Measurements from ENCODE around the gene GPR55. TPM values are rescaled to one million over a fixed set of nuclear protein-coding genes. Genes with fewer than 3 reads are reported as not detected.

The GPR55 gene
- polyA plus RNA-seq, 4 donors = 0.16 to 0.55 (median 0.29) TPM

GRCh38 chr2:230921806-230922595 is 3.0 kb downstream of the GPR55 start:
- DNase-seq (ENCODE audit: low read depth in 4 of 4, low spot score in 3 of 4) = no peak

DNA sequence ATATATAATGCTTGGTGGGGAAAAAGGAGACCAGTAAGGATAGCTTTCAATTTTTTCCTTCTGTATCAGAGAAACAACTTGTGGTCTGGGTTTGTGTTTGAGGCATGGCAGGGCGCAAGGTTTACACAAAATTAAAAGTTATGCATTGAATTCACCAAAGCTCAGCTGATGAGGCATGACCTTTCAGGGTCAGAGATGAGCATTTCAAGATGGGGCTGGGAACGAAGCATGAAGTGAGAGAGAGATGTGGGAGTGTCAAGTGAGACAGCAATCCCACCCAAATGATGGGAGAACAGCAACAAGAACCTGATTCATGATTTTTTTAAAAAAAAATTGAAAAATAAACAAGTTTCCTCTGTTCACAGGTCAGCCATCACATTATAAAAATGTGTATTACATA is 4.9 kb downstream of the GPR55 start:
- DNase-seq (ENCODE audit: low read depth in 4 of 4, low spot score in 3 of 4) = no peak

DNA sequence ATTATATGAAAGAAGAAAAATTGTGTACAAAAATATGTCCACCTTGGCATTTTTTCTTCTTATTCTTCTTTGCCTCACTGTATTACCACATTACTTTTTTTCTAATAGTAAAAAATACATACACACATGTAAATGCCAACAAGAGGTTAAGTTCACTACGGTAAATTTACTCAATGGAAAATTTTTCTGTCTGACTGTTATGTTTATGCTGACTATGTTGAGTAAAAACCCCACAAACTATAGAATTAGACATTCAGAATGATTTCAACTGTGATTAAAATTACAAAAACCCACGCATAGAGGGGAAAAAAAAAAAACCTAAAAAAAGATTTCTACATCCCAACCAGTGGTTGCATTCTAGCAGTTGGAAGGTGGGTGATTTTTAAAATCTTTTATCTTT is 5.4 kb downstream of the GPR55 start:
- no peak for DNase-seq (ENCODE audit: low read depth in 4 of 4, low spot score in 3 of 4)

- no peak for DNase-seq (ENCODE audit: low read depth in 4 of 4, low spot score in 3 of 4)
Measured at GRCh38 chr2:230919240-230919639, 5.8 kb downstream of the GPR55 start.

DNA sequence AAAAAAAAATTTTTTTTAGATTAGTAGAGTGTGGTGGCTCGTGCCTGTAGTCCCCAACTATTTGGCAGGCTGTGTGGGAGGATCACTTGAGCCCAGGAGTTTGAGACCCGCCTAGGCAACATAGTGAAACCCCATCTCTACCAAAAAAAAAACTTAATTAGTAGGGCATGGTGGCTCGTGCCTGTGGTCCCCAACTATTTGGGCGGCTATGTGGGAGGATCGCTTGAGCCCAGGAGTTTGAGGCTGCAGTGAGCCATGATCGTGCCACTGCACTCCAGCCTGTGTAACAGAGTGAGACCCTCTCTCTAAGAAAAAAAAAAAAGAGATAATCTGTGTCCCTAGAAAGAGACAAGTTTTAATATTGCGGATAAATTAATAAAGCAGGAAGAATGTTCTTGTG is 8.8 kb downstream of the GPR55 start:
- DNase-seq (ENCODE audit: low read depth in 4 of 4, low spot score in 3 of 4) = no peak

- DNase-seq (ENCODE audit: low read depth in 4 of 4, low spot score in 3 of 4) = no peak
Measured at GRCh38 chr2:230915319-230915718, 9.7 kb downstream of the GPR55 start.

DNA sequence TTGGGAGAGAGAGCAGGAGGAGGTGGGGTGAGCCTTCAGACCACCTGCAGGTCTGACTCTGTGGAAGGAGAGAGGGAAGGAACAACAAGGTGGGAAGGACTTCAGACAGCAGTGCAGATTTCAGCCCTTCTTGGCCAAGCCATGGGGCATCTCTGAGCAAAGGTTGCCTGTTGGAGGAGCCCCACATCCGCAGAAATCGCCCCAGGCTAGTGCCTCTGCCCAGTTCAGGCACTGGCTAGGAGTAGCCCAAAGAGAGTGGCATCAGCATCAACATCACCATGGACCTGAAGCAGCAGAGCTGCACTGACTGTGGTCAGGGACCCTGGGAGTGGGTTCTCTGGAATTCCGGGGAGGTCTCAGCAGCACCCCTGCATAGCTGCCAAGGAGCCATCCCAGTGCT is 10.2 kb downstream of the GPR55 start:
- DNase-seq (ENCODE audit: low read depth in 4 of 4, low spot score in 3 of 4) = no peak

GRCh38 chr2:230913406-230914143 is 11.5 kb downstream of the GPR55 start:
- no peak for DNase-seq (ENCODE audit: low read depth in 4 of 4, low spot score in 3 of 4)

GRCh38 chr2:230912724-230913123 is 12.3 kb downstream of the GPR55 start:
- no peak for DNase-seq (ENCODE audit: low read depth in 4 of 4, low spot score in 3 of 4)

- DNase-seq (ENCODE audit: low read depth in 4 of 4, low spot score in 3 of 4) = no peak
Measured at GRCh38 chr2:230912046-230912445, 13.0 kb downstream of the GPR55 start.

DNA sequence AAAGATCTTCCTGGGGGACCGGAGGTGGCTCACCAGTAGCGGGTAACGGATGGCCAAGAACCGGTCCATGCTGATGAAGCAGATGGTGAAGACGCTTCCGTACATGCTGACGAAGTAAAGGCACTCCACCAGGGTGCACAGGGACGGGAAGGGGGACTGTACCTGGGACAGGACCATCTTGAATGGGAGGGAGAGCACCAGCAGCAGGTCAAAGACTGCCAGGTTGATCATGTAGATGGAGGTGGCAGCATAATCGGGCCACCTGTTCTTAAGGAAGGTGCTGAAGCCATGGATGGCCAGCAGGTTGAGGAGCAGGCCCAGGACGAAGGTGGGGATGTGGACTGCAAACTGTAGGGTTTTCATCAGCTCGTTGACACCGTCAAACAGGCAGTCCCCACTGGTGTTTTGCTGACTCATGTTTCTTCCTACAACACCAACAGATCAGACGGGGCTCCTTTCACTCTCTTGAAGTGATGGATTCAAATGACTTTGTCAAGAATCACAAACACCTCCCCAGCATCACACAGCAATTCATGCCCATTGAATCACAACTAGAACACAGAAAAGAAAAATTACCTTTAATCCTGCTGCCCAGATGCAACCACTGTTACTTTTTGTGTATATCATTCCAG is 14.4 kb downstream of the GPR55 start:
- DNase-seq (ENCODE audit: low read depth in 4 of 4, low spot score in 3 of 4) = no peak

DNA sequence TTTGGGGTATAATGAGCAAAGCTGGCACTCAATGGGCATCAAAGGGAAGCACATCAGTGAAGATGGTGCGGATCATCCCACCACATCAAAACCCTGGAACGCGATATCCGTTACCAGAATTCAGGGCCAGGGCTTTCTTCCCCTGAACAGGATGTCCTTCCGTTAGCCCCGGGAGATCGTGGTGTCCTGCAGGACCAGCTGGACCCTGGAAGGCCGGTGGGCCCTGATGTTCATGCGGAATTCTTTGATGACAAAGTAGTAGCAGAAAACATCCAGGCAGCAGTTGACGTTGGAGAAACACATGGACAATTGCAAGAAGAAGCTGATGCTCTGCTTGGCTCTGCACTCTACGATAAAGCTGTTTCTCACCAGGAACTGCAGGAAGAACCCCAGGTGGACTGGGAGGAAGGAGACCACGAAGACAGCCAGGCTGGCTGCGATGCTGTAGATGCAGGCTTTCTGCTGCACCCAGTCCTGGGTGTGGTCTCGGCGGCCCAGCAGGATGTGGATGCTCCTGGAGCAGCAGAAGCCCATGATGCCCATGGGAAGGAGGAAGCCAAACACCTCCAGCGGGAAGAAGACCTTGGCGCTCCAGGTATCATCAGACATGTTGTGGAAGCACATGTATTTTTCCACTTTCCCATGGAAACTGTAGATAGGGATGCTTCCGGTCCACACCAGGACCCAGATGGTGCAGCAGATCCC is 15.0 kb downstream of the GPR55 start:
- DNase-seq (ENCODE audit: low read depth in 4 of 4, low spot score in 3 of 4) = no peak

DNA sequence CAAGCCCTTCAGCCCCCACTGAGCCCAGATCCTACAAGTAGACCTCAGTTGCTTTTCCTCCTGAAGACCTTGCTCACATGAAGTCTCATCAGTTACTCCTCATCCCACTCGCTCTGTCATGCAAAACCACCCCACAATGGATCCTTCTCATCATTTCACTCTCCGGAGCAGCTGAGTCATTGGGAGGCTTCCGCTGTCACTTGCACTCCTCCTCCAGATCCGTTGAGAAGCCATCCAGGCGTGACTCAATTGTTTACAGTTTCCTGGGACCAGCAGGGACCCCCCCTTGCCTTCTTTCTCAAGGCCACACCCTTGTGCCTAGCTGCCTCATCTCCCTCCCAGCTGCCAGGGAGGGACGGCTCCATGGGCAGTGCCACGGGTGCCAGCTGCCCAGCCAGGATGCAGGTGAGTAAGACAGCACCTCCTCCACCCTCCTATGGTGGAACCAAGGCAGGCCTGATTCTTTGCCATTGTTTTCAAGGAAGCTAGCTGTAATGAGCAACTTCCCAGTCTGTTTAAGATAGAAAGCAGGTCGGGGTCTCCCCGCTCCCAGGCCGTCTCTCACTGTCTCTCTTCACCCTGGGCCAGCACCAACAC is 16.3 kb downstream of the GPR55 start:
- peak in 3 of 4 donors; percentile 46 to 73 (median 49) for DNase-seq (ENCODE audit: low read depth in 4 of 4, low spot score in 3 of 4)

GRCh38 chr2:230908092-230908594 is 16.9 kb downstream of the GPR55 start:
- peak in 1 of 4 donors; percentile 39 for DNase-seq (ENCODE audit: low read depth in 4 of 4, low spot score in 3 of 4)

GRCh38 chr2:230907361-230908091 is 17.5 kb downstream of the GPR55 start:
- DNase-seq (ENCODE audit: low read depth in 4 of 4, low spot score in 3 of 4) = no peak

GRCh38 chr2:230906471-230907230 is 18.4 kb downstream of the GPR55 start:
- no peak for DNase-seq (ENCODE audit: low read depth in 4 of 4, low spot score in 3 of 4)

DNA sequence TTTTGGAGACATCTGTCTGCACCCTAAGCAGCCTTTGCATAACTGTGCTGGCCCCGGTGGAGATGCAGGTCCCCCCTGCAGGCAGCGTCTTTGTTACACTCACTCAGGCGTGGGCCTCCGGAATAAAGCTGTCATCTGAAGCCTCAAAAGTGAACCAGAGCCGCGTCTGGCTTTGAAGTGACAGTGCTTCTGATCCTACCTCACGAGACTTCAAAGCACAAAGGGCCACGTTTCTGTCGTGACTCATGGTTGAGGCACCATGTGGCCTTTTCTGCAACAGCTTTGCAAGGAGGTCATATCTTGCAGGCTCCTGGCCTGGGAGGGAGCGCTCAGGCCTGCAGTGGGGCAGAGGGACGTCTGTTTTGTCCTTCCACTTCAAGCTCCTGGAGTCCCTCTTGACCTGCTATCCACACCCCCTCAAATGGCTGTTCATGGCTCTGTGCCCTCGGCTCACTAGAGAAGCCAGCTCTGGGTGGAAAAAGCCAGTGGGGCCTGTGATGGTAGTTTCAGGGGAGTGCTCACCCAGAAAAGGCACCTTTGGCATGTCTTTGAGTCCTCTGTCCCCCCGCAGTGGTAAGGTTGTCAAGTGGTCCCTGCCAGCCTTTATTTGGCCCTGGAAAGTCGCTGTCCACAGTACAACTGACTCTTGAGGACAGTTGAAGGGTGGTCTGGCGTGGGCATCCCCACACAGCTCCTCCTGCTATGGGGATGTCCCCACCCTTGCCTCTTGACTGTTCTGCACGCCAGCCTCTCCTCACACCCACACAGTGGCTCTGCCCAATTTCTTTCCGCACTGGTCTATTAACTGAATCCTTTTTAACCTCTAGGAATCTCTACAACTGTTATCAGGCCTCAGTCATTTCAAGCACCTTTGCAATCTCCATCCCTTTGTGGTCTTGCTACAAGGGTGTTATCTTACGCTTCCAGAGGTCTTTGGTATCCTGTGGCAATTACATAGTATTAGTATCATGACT is 19.3 kb downstream of the GPR55 start:
- DNase-seq (ENCODE audit: low read depth in 4 of 4, low spot score in 3 of 4) = no peak
